OCI-LY1 (cell line): ENCODE data around the gene SLC38A2.

Experiments
- CTCF ChIP-seq: fragments of 200-600 bp; sonication (generic), shearing (Covaris generic); IDR thresholded peaks from 2 replicates; pipeline ENCODE4 v1.5.1; 2017; ENCODE audit warnings: mild to moderate bottlenecking, antibody characterized with exemption, low read length, moderate library complexity, mixed read lengths
- EZH2 ChIP-seq: fragments of 200-600 bp; sonication (generic), shearing (Covaris generic); IDR thresholded peaks from 2 replicates; pipeline ENCODE4 v1.8.0; 2017; ENCODE audit warnings: borderline replicate concordance, mixed run types, mild to moderate bottlenecking, antibody characterized with exemption, low read length, moderate library complexity, mixed read lengths

DNA sequence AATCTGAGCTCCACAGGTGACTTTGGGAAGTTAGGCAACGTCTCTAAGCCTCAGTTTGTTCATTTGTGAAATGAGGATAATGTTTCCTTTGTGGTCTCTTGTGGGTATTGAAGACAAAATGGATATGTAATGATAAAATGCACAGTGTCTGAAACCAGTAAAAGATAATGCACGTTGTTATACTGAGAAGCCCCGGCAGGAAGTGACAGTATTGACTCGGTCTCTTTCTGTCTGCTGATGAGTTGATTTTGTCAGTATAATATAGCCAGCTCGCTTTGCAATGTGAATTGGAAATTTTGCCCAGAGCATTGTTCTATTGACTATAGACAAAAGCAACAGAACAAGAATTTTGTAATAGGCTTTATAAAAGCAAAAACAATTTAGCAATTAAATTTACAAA is 54.5 kb downstream of the SLC38A2 start:
- no peak for TF ChIP-seq CTCF
- no peak for TF ChIP-seq EZH2
